ENCODE measurements around the gene NELL1. TPM values are rescaled to one million over a fixed set of nuclear protein-coding genes. Genes with fewer than 3 reads are reported as not detected.

The NELL1 gene
- polyA plus RNA-seq, 2 of the 4 experiments (the other 2 are of a cell fraction) = not detected

GRCh38 chr11:21614961-21615360 lies 945.6 kb downstream of the NELL1 start:
- no peak overlapping the region for H3K4me3 ChIP-seq
- CTCF ChIA-PET = no interaction called here

GRCh38 chr11:21615955-21616371 lies 946.6 kb downstream of the NELL1 start:
- ChIA-PET CTCF (no interaction called here), POLR2A (no interaction called here)
- DNase-seq (ENCODE audit: low read depth in 1 of 2, low spot score in 1 of 2) (no peak), FAIRE-seq (no peak), ATAC-seq (no peak)
- TF ChIP-seq MAX (IDR thresholded peaks at IDR 0.05) (no peak), NR3C1 (IDR thresholded peaks at IDR 0.05) (no peak)
- no peak overlapping the region for H3K4me2 ChIP-seq
- H3K9me3 ChIP-seq = no peaks in the 10 kb centered on the region
- no peak overlapping the region for H3K27ac ChIP-seq
- H3K4me3 ChIP-seq = no peak overlapping the region
- 37% methylated on average over 3 of the region's 3 CpGs for WGBS (ENCODE audit: missing lambda C conversion rate)
- no peaks in the 10 kb centered on the region for H3K4me1 ChIP-seq

More at GRCh38 chr11:21614961-21615360, 945.6 kb downstream of the NELL1 start:
- FAIRE-seq (no peak), ATAC-seq (no peak), DNase-seq (ENCODE audit: low read depth in 1 of 2, low spot score in 1 of 2) (no peak)
- TF ChIP-seq ZFP36 (IDR thresholded peaks at IDR 0.05; ENCODE audit: borderline replicate concordance, partially characterized antibody) (no peak), RCOR1 (IDR thresholded peaks at IDR 0.05; ENCODE audit: low read depth, low read length) (no peak), KDM1A (IDR thresholded peaks at IDR 0.05; ENCODE audit: low read depth) (no peak), JUNB (IDR thresholded peaks at IDR 0.05) (no peak), MAX (IDR thresholded peaks at IDR 0.05) (no peak), PHF8 (IDR thresholded peaks at IDR 0.05; ENCODE audit: borderline replicate concordance, low read depth) (no peak), ZSCAN20 (CRISPR knock-in tag; IDR thresholded peaks at IDR 0.05) (no peak), MAZ (IDR thresholded peaks at IDR 0.05; ENCODE audit: borderline replicate concordance, low read depth, low read length) (no peak), SREBF2 (IDR thresholded peaks at IDR 0.05) (no peak), TP53 (CRISPR knock-in tag; IDR thresholded peaks at IDR 0.05) (no peak), SMC3 (IDR thresholded peaks at IDR 0.05) (no peak), CHD2 (IDR thresholded peaks at IDR 0.05; ENCODE audit: low read length, partially characterized antibody) (no peak), FOXS1 (CRISPR knock-in tag; IDR thresholded peaks at IDR 0.05) (no peak), EHF (CRISPR knock-in tag; IDR thresholded peaks at IDR 0.05) (no peak), FOSB (CRISPR knock-in tag; IDR thresholded peaks at IDR 0.05) (no peak), GATA3 (IDR thresholded peaks at IDR 0.05; ENCODE audit: borderline replicate concordance) (no peak), NR3C1 (IDR thresholded peaks at IDR 0.05) (no peak), HOXA7 (CRISPR knock-in tag; IDR thresholded peaks at IDR 0.05) (no peak)
- Histone ChIP-seq H3K4me2 (no peak overlapping the region), H3K27ac (no peak overlapping the region), H3K4me1 (no peaks in the 10 kb centered on the region), H3K9me3 (no peaks in the 10 kb centered on the region)
- POLR2A ChIA-PET = no interaction called here
- WGBS (ENCODE audit: missing lambda C conversion rate) = 29% methylated on average over 5 of the region's 5 CpGs

GRCh38 chr11:21622566-21622965 lies 953.2 kb downstream of the NELL1 start:
- ATAC-seq (no peak), DNase-seq (ENCODE audit: low read depth in 1 of 2, low spot score in 1 of 2) (no peak), FAIRE-seq (no peak)
- no peaks in the 10 kb centered on the region for H3K4me1 ChIP-seq
- CTCF ChIA-PET = interaction anchor here (1.2 kb wide), 1 partner anchor 12 kb away, joined by 4 read pairs; no protein-coding TSS in a partner anchor
- H3K27ac ChIP-seq = no peak overlapping the region
- POLR2A ChIA-PET = no interaction called here
- WGBS (ENCODE audit: missing lambda C conversion rate) = 32% methylated on average over 1 of the region's 1 CpG
- H3K4me3 ChIP-seq = no peak overlapping the region
- TF ChIP-seq BHLHE40 (IDR thresholded peaks at IDR 0.05; ENCODE audit: low read depth, low read length) (no peak), SMC3 (IDR thresholded peaks at IDR 0.05) (no peak), NFE2L2 (conservative IDR thresholded peaks at IDR 0.05; ENCODE audit: low read length) (no peak), HOXB13 (CRISPR knock-in tag; IDR thresholded peaks at IDR 0.05; ENCODE audit: low read depth) (no peak), SREBF2 (IDR thresholded peaks at IDR 0.05) (no peak), HES2 (IDR thresholded peaks at IDR 0.05) (no peak), HOXA7 (CRISPR knock-in tag; IDR thresholded peaks at IDR 0.05) (no peak), RFX5 (IDR thresholded peaks at IDR 0.05) (no peak), NPAS2 (CRISPR knock-in tag; IDR thresholded peaks at IDR 0.05; ENCODE audit: borderline replicate concordance) (no peak), ESRRA (IDR thresholded peaks at IDR 0.05; ENCODE audit: borderline replicate concordance, low read length) (no peak), CBX8 (IDR thresholded peaks at IDR 0.05) (no peak), RARB (CRISPR knock-in tag; IDR thresholded peaks at IDR 0.05) (no peak), JUN (IDR thresholded peaks at IDR 0.05) (no peak), E2F6 (IDR thresholded peaks at IDR 0.05; ENCODE audit: borderline replicate concordance, low read depth) (no peak), MAZ (IDR thresholded peaks at IDR 0.05; ENCODE audit: borderline replicate concordance, low read depth, low read length) (no peak), MAX (IDR thresholded peaks at IDR 0.05) (no peak)
- no peak overlapping the region for H3K4me2 ChIP-seq
- H3K9me3 ChIP-seq = no peaks in the 10 kb centered on the region

All from A549 (cell line).